ENCODE data around the gene HMX3.

DNA sequence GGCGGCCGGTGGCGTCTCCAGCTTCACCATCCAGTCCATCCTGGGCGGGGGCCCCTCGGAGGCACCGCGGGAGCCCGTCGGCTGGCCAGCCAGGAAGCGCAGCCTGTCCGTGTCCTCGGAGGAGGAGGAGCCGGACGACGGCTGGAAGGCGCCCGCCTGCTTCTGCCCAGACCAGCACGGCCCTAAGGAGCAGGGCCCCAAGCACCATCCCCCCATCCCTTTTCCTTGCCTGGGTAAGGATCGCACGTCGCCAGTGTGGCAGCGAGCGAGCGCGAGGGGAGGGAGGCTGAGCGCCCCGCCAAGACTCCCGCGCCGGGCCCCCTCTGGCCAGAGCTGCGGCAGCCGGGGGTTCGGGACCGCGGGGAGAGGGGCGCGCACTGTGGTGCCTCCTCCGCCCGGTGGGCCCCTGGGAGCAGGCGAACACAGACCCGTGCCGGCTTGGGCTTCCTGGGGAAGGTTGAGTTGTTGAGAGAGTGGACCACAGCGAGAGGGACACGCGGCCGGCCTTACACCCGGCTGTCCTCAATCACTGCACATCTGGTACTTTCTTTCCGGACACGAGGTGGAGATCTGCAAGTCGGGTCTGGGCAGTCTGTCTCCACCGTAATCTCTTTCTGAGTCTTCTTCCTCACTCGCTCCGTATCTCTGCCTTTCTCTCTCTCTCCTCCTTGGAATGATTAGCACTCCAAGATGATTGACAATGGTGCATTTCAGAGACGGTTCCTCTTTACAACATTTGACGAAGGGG is 12.8 kb downstream of the HMX3 start:
- TF ChIP-seq GATA2 (IDR thresholded peaks at IDR 0.05; ENCODE audit: insufficient read depth, insufficient read length, low read depth, low read length): no peak
- TF ChIP-seq, protein P1, sequence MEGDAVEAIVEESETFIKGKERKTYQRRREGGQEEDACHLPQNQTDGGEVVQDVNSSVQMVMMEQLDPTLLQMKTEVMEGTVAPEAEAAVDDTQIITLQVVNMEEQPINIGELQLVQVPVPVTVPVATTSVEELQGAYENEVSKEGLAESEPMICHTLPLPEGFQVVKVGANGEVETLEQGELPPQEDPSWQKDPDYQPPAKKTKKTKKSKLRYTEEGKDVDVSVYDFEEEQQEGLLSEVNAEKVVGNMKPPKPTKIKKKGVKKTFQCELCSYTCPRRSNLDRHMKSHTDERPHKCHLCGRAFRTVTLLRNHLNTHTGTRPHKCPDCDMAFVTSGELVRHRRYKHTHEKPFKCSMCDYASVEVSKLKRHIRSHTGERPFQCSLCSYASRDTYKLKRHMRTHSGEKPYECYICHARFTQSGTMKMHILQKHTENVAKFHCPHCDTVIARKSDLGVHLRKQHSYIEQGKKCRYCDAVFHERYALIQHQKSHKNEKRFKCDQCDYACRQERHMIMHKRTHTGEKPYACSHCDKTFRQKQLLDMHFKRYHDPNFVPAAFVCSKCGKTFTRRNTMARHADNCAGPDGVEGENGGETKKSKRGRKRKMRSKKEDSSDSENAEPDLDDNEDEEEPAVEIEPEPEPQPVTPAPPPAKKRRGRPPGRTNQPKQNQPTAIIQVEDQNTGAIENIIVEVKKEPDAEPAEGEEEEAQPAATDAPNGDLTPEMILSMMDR (IDR thresholded peaks at IDR 0.05; ENCODE audit: extremely low read depth in 1 of 2, insufficient read depth in 1 of 2, low read depth in 1 of 2, low read length in 2 of 2): no peak
- TF ChIP-seq EZH2 (IDR thresholded peaks at IDR 0.05; ENCODE audit: borderline replicate concordance, low read depth, low read length, severe bottlenecking): peak; percentile 18
- no peak for TF ChIP-seq MAX (IDR thresholded peaks at IDR 0.05; ENCODE audit: insufficient read depth, insufficient read length)
- no peak for TF ChIP-seq POLR2A (IDR thresholded peaks at IDR 0.05; ENCODE audit: low read depth, low read length)
- TF ChIP-seq POLR2AphosphoS5 (IDR thresholded peaks at IDR 0.05; ENCODE audit: insufficient read depth, low read depth, low read length): no peak
